ENCODE measurements around the gene TMEM185B. TPM values are rescaled to one million over a fixed set of nuclear protein-coding genes. Genes with fewer than 3 reads are reported as not detected.

TMEM185B gene
- polyA plus RNA-seq, 4 donors, result 2.0 to 28.3 (median 6.9) TPM

DNA sequence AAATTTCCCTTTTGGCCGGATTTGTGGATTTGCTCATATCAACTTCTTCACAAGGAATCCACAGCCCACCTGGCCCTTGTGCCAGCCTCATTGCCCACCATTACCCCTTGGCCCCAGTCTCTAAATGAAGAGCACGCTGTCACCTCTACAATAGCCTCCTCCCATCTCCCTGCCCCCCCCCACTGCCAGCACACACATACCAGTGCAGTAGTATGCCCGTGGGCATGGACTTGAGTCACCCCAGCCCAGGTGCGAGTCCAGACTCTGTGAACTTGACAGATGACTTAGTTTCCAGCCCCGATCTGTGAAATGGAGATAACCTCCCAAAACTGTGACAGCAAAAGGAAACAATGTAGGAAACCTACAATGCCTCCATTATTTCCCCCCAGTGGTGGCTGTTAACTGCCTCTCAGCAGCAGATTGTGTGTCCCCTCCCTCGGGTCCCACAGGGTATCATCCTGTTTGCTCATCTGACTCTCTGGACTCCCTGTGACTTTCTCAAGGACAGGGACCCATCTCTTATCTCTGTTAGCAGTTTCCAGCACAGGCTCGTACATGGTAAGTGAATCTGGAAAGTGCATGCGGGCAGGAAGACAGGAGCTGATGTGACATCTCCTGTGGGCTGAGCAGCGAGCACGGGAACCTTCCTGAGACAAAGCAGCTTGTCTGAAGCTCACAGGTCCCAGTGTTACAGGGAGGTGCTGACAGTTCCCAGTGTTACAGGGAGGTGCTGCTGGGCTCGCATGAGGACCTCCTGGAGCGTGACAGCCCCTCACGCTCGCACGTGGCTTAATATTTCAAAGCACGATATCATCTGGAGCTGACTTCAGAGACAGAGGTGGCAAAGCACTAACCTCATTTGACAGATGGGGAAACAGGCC is 4.2 kb upstream of the TMEM185B start:
- no peak for DNase-seq
- Histone ChIP-seq H3K27ac (ENCODE audit: low read depth in 1 of 3, low read length in 2 of 3) (no peak overlapping the region), H3K27me3 (ENCODE audit: control insufficient read depth in 3 of 3, insufficient read depth in 3 of 3, low read length in 3 of 3) (no peaks in the 10 kb centered on the region), H3K9me3 (ENCODE audit: control insufficient read depth in 2 of 2, insufficient read depth in 1 of 2, low read depth in 1 of 2, low read length in 1 of 2) (peaks cover 0 to 5% of the 10 kb centered on the region in 2 donors), H3K4me3 (ENCODE audit: low read depth in 1 of 3, low read length in 3 of 3) (no peak overlapping the region), H3K4me1 (ENCODE audit: control insufficient read depth in 3 of 3, insufficient read depth in 2 of 3, low read depth in 1 of 3, low read length in 2 of 3) (peaks cover 0 to 39% (median 3%) of the 10 kb centered on the region in 3 donors), H3K36me3 (ENCODE audit: control insufficient read depth in 3 of 3, insufficient read depth in 2 of 3, low read depth in 1 of 3, low read length in 3 of 3) (peaks cover 0 to 4% (median 0%) of the 10 kb centered on the region in 3 donors)
- WGBS, 3 donors, result 78 to 87% (median 81%) methylated on average over 16 of the region's 16 CpGs
- FAIRE-seq, result no peak

- Histone ChIP-seq H3K36me3 (ENCODE audit: control insufficient read depth in 3 of 3, insufficient read depth in 2 of 3, low read depth in 1 of 3, low read length in 3 of 3) (peaks cover 0 to 8% (median 0%) of the 10 kb centered on the region in 3 donors), H3K4me3 (ENCODE audit: low read depth in 1 of 3, low read length in 3 of 3) (no peak overlapping the region), H3K27me3 (ENCODE audit: control insufficient read depth in 3 of 3, insufficient read depth in 3 of 3, low read length in 3 of 3) (no peaks in the 10 kb centered on the region), H3K4me1 (ENCODE audit: control insufficient read depth in 3 of 3, insufficient read depth in 2 of 3, low read depth in 1 of 3, low read length in 2 of 3) (peaks cover 0 to 30% (median 3%) of the 10 kb centered on the region in 3 donors), H3K9me3 (ENCODE audit: control insufficient read depth in 2 of 2, insufficient read depth in 1 of 2, low read depth in 1 of 2, low read length in 1 of 2) (peaks cover 0 to 14% of the 10 kb centered on the region in 2 donors), H3K27ac (ENCODE audit: low read depth in 1 of 3, low read length in 2 of 3) (no peak overlapping the region)
- FAIRE-seq, result no peak
- WGBS, 3 donors, result 86 to 91% (median 87%) methylated on average over 9 of the region's 9 CpGs
- DNase-seq, result no peak
Measured at GRCh38 chr2:120226316-120226715, 3.1 kb upstream of the TMEM185B start.

DNA sequence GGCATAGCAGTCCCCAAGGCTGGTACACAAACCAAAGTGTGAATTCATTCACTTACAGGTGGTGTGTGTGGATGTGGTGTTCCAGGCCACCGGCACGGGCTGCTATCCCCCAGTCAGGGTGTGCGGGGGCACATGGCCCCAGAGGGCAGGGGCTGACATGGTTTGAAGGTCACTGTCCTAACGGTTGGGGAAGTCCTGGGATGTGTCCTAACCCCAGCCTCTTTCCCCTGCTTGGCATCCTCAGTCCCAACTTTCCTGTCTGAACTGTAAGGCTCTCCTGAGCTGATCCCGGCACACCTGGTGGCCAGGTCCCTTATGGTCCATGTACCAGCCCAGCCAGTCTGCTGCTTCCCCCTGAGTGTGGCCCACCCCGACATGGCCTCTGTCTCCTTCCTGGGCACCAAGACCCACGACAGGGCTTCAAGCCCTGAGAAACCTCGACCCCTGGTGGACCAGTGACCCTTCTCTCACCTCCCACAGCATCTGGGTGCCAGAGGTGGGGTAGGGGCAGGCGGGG is 2.4 kb upstream of the TMEM185B start:
- no peak for DNase-seq
- peaks cover 0 to 23% (median 3%) of the 10 kb centered on the region in 3 donors for H3K4me1 ChIP-seq (ENCODE audit: control insufficient read depth in 3 of 3, insufficient read depth in 2 of 3, low read depth in 1 of 3, low read length in 2 of 3)

DNA sequence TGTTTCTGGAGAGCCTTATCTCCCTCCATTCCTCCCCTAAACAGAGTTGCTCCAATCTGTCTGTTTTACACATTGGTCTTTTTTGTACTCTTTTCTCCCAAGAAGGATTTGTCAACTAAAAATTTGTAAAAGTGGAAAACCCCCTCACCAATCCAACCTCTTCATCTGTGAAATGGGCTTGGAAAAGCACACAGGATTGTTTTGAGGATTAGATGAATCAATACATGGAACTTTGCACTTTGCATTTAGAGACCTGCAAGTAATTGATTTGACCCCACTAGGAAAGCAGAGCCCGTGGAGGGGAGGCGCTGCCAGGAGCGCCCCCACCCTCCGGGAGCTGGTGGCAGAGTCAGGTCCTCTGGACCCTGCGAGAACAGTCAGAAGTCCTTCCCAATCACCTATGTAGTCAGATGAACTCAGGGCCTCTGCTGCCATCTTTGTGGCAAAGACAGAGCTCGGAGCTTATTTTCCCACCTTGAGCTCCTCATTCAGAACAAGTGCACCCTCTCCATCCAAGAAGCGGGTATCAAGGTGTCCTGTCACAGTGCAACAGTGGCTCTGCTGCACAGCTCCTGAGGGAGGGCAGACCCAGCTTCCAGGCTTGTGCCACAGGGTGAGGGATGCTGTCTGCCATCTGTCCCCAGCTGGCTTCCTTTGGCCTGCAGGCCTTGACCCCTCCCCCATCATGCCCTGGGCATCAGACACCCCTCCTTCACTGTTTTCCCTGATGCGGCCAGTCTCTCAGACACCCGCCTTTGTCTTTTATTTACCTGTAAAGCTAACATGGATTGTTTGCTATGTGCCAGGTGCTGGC is 1.7 kb upstream of the TMEM185B start:
- no peaks in the 10 kb centered on the region for H3K27me3 ChIP-seq (ENCODE audit: control insufficient read depth in 3 of 3, insufficient read depth in 3 of 3, low read length in 3 of 3)
- H3K4me1 ChIP-seq (ENCODE audit: control insufficient read depth in 3 of 3, insufficient read depth in 2 of 3, low read depth in 1 of 3, low read length in 2 of 3), result peaks cover 0 to 19% (median 3%) of the 10 kb centered on the region in 3 donors
- H3K4me3 ChIP-seq (ENCODE audit: low read depth in 1 of 3, low read length in 3 of 3), result no peak overlapping the region
- peaks cover 0 to 14% of the 10 kb centered on the region in 2 donors for H3K9me3 ChIP-seq (ENCODE audit: control insufficient read depth in 2 of 2, insufficient read depth in 1 of 2, low read depth in 1 of 2, low read length in 1 of 2)
- H3K27ac ChIP-seq (ENCODE audit: low read depth in 1 of 3, low read length in 2 of 3), result no peak overlapping the region
- H3K36me3 ChIP-seq (ENCODE audit: control insufficient read depth in 3 of 3, insufficient read depth in 2 of 3, low read depth in 1 of 3, low read length in 3 of 3), result peaks cover 0 to 12% (median 0%) of the 10 kb centered on the region in 3 donors
- WGBS, 3 donors, result 86 to 94% (median 88%) methylated on average over 9 of the region's 9 CpGs
- no peak for DNase-seq
- no peak for FAIRE-seq

More for the DNA sequence above, 2.4 kb upstream of the TMEM185B start:
- peaks cover 0 to 8% (median 0%) of the 10 kb centered on the region in 3 donors for H3K36me3 ChIP-seq (ENCODE audit: control insufficient read depth in 3 of 3, insufficient read depth in 2 of 3, low read depth in 1 of 3, low read length in 3 of 3)
- H3K4me3 ChIP-seq (ENCODE audit: low read depth in 1 of 3, low read length in 3 of 3), result no peak overlapping the region
- FAIRE-seq, result no peak
- H3K27me3 ChIP-seq (ENCODE audit: control insufficient read depth in 3 of 3, insufficient read depth in 3 of 3, low read length in 3 of 3), result no peaks in the 10 kb centered on the region
- H3K9me3 ChIP-seq (ENCODE audit: control insufficient read depth in 2 of 2, insufficient read depth in 1 of 2, low read depth in 1 of 2, low read length in 1 of 2), result peaks cover 0 to 14% of the 10 kb centered on the region in 2 donors
- WGBS, 3 donors, result 83 to 89% (median 89%) methylated on average over 9 of the region's 9 CpGs
- no peak overlapping the region for H3K27ac ChIP-seq (ENCODE audit: low read depth in 1 of 3, low read length in 2 of 3)

GRCh38 chr2:120224256-120224655 is 1.1 kb upstream of the TMEM185B start:
- peaks cover 0 to 19% of the 10 kb centered on the region in 2 donors for H3K9me3 ChIP-seq (ENCODE audit: control insufficient read depth in 2 of 2, insufficient read depth in 1 of 2, low read depth in 1 of 2, low read length in 1 of 2)
- peaks cover 0 to 16% (median 3%) of the 10 kb centered on the region in 3 donors for H3K4me1 ChIP-seq (ENCODE audit: control insufficient read depth in 3 of 3, insufficient read depth in 2 of 3, low read depth in 1 of 3, low read length in 2 of 3)
- 89 to 94% (median 92%) methylated on average over 13 of the region's 13 CpGs for WGBS, 3 donors
- peaks cover 0 to 19% (median 0%) of the 10 kb centered on the region in 3 donors for H3K36me3 ChIP-seq (ENCODE audit: control insufficient read depth in 3 of 3, insufficient read depth in 2 of 3, low read depth in 1 of 3, low read length in 3 of 3)
- DNase-seq (no peak), FAIRE-seq (no peak)
- H3K4me3 ChIP-seq (ENCODE audit: low read depth in 1 of 3, low read length in 3 of 3), result peak overlapping the region in 1 of 3 donors; percentile 67
- peak overlapping the region in 1 of 3 donors; percentile 93 for H3K27ac ChIP-seq (ENCODE audit: low read depth in 1 of 3, low read length in 2 of 3)
- H3K27me3 ChIP-seq (ENCODE audit: control insufficient read depth in 3 of 3, insufficient read depth in 3 of 3, low read length in 3 of 3), result no peaks in the 10 kb centered on the region

GRCh38 chr2:120222186-120223033 is 790 bp downstream of the TMEM185B start:
- H3K4me1 ChIP-seq (ENCODE audit: control insufficient read depth in 3 of 3, insufficient read depth in 2 of 3, low read depth in 1 of 3, low read length in 2 of 3), result peaks cover 0 to 14% (median 3%) of the 10 kb centered on the region in 3 donors
- H3K27ac ChIP-seq (ENCODE audit: low read depth in 1 of 3, low read length in 2 of 3), result peak overlapping the region; percentile 93 to 97 (median 94)
- 76 to 87% (median 78%) methylated on average over 42 to 49 of the region's 49 CpGs for WGBS, 3 donors
- no peak for DNase-seq
- no peaks in the 10 kb centered on the region for H3K27me3 ChIP-seq (ENCODE audit: control insufficient read depth in 3 of 3, insufficient read depth in 3 of 3, low read length in 3 of 3)
- FAIRE-seq, result no peak
- peak overlapping the region in 2 of 3 donors; percentile 60 to 67 for H3K4me3 ChIP-seq (ENCODE audit: low read depth in 1 of 3, low read length in 3 of 3)
- peaks cover 0 to 35% of the 10 kb centered on the region in 2 donors for H3K9me3 ChIP-seq (ENCODE audit: control insufficient read depth in 2 of 2, insufficient read depth in 1 of 2, low read depth in 1 of 2, low read length in 1 of 2)
- H3K36me3 ChIP-seq (ENCODE audit: control insufficient read depth in 3 of 3, insufficient read depth in 2 of 3, low read depth in 1 of 3, low read length in 3 of 3), result peaks cover 0 to 37% (median 0%) of the 10 kb centered on the region in 3 donors

- FAIRE-seq, result no peak
Measured at GRCh38 chr2:120221616-120222015, 1.6 kb downstream of the TMEM185B start.

More at GRCh38 chr2:120221616-120222015, 1.6 kb downstream of the TMEM185B start:
- no peak for DNase-seq
- Histone ChIP-seq H3K27me3 (ENCODE audit: control insufficient read depth in 3 of 3, insufficient read depth in 3 of 3, low read length in 3 of 3) (no peaks in the 10 kb centered on the region), H3K27ac (ENCODE audit: low read depth in 1 of 3, low read length in 2 of 3) (no peak overlapping the region), H3K4me3 (ENCODE audit: low read depth in 1 of 3, low read length in 3 of 3) (no peak overlapping the region), H3K36me3 (ENCODE audit: control insufficient read depth in 3 of 3, insufficient read depth in 2 of 3, low read depth in 1 of 3, low read length in 3 of 3) (peaks cover 0 to 37% (median 0%) of the 10 kb centered on the region in 3 donors), H3K4me1 (ENCODE audit: control insufficient read depth in 3 of 3, insufficient read depth in 2 of 3, low read depth in 1 of 3, low read length in 2 of 3) (peaks cover 0 to 14% (median 3%) of the 10 kb centered on the region in 3 donors), H3K9me3 (ENCODE audit: control insufficient read depth in 2 of 2, insufficient read depth in 1 of 2, low read depth in 1 of 2, low read length in 1 of 2) (peaks cover 0 to 36% of the 10 kb centered on the region in 2 donors)
- WGBS, 3 donors, result 93 to 96% (median 93%) methylated on average over 8 of the region's 8 CpGs

All from small intestine (tissue), 7 donors.